Testis (tissue), 3 donors: ENCODE results near the gene HLA-DPA1. TPM values are rescaled to one million over a fixed set of nuclear protein-coding genes. Genes with fewer than 3 reads are reported as not detected.
A peak's percentile ranks its signal among the peaks of the same experiment; 100 is the strongest.

ENCODE experiments used
- DNase-seq: peaks from one replicate; pipeline ENCODE4 v3.0.0-alpha.2; 2019
- H3K27ac ChIP-seq, 2 donors: fragments of 200-600 bp; sonication (generic); one replicate each; pipeline ENCODE4 v1.5.1; 2019
- H3K27me3 ChIP-seq: fragments of 200-600 bp; sonication (generic); one replicate; pipeline ENCODE4 v1.5.1; 2019
- H3K36me3 ChIP-seq: fragments of 200-600 bp; sonication (generic); one replicate; pipeline ENCODE4 v1.5.1; 2017; ENCODE audit warnings: low read depth; ENCODE audit errors: missing control alignments
- H3K4me1 ChIP-seq: fragments of 200-600 bp; sonication (generic); one replicate; pipeline ENCODE4 v1.5.1; 2019
- H3K4me3 ChIP-seq, 2 donors: fragments of 200-600 bp; sonication (generic); one replicate each; pipeline ENCODE4 v1.5.1; 2017 to 2019
- H3K9me3 ChIP-seq: fragments of 200-600 bp; sonication (generic); one replicate; pipeline ENCODE4 v1.5.1; 2017
- POLR2A ChIP-seq: fragments of 450-650 bp; IDR thresholded peaks from one replicate; pipeline ENCODE4 v1.6.1; 2017; ENCODE audit warnings: antibody characterized with exemption, mild to moderate bottlenecking, moderate library complexity
- WGBS, 2 donors: methylation state at CpG; one replicate each; pipeline ENCODE4 v1.1.5; 2018; 5-methylcytosine and 5-hydroxymethylcytosine counted together
- intact Hi-C: fragments of 100-400 bp; cut with DNase I; formaldehyde crosslinking; loops from one replicate; pipeline ENCODE4 v1.15.1; 2023; ENCODE audit warnings: low total_unique reads
- polyA plus RNA-seq: library from polyadenylated mRNA; stranded (reverse); fragments of 350-450 nt; fragmentation: Illumina TruSeq; extraction: RNeasy Lipid Tissue Mini Kit (QIAGEN cat#74804); gene quantifications from one replicate; pipeline ENCODE4 v1.2.3, GENCODE V29; 2014; ENCODE audit warnings: low read depth, low replicate concordance; ENCODE audit not compliant: insufficient read depth
- total RNA-seq, 2 donors: library from RNA; depleted of rRNA; stranded (reverse); fragments of >200 nt; gene quantifications; one replicate each; pipeline ENCODE4 v1.2.3, GENCODE V29; 2016
- TF ChIP-seq, protein P1 (sequence below), 3 experiments: fragments of 450-650 bp in 2 of 3; fragments of 200-600 bp in 1 of 3; sonication (generic) in 1 of 3; IDR thresholded peaks; one replicate each; pipeline ENCODE4 v1.5.1; 2016 to 2019; ENCODE audit warnings: antibody characterized with exemption in 3 of 3, mild to moderate bottlenecking in 2 of 3, moderate library complexity in 1 of 3

HLA-DPA1 gene
- total and polyA plus RNA-seq, 3 donors from 2014 or later: 26.5 to 143 (median 48.9) TPM

- intact Hi-C loops: no loop called here
- H3K4me3 ChIP-seq: no peak overlapping the region
These were observed 55.0 kb downstream of the HLA-DPA1 start for GRCh38 chr6:33018418-33018817.

GRCh38 chr6:33017694-33018353, 55.6 kb downstream of the HLA-DPA1 start:
- Histone ChIP-seq H3K36me3 (no peaks in the 10 kb centered on the region), H3K4me3 (no peak overlapping the region), H3K27ac (peak overlapping the region in 1 of 2 donors; percentile 84), H3K27me3 (no peaks in the 10 kb centered on the region), H3K4me1 (peaks cover 24% of the 10 kb centered on the region), H3K9me3 (no peaks in the 10 kb centered on the region)
- intact Hi-C loops: no loop called here
- TF ChIP-seq, protein P1, sequence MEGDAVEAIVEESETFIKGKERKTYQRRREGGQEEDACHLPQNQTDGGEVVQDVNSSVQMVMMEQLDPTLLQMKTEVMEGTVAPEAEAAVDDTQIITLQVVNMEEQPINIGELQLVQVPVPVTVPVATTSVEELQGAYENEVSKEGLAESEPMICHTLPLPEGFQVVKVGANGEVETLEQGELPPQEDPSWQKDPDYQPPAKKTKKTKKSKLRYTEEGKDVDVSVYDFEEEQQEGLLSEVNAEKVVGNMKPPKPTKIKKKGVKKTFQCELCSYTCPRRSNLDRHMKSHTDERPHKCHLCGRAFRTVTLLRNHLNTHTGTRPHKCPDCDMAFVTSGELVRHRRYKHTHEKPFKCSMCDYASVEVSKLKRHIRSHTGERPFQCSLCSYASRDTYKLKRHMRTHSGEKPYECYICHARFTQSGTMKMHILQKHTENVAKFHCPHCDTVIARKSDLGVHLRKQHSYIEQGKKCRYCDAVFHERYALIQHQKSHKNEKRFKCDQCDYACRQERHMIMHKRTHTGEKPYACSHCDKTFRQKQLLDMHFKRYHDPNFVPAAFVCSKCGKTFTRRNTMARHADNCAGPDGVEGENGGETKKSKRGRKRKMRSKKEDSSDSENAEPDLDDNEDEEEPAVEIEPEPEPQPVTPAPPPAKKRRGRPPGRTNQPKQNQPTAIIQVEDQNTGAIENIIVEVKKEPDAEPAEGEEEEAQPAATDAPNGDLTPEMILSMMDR (IDR thresholded peaks at IDR 0.05): no peak
- WGBS, 2 donors: 48 to 66% methylated on average over 3 of the region's 3 CpGs
- DNase-seq: no peak

More at GRCh38 chr6:33018418-33018817, 55.0 kb downstream of the HLA-DPA1 start:
- no peak for DNase-seq
- Histone ChIP-seq H3K36me3 (no peaks in the 10 kb centered on the region), H3K27me3 (no peaks in the 10 kb centered on the region), H3K4me1 (peaks cover 24% of the 10 kb centered on the region), H3K27ac (peak overlapping the region; percentile 42 to 84), H3K9me3 (no peaks in the 10 kb centered on the region)
- TF ChIP-seq, protein P1 (IDR thresholded peaks at IDR 0.05): no peak
- TF ChIP-seq POLR2A: no peak

DNA sequence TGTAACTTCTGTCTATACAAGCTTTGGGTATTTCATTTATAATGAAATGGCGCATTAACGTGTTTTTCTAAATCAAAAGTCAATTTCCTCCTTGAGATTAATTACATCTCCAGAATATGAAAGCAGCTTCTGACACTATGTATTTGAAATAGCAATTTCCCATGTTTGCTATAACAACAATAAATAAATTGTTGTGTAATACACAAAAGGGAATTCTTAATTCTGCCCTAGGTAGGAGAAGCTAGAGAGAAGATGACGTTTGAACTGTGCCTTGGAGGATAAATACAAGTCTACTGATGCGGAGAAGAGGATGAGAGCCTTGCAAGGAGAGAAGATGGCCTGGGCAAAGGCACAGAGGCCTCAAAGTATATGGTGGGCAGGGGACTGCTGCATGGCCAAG, 56.4 kb downstream of the HLA-DPA1 start:
- Histone ChIP-seq H3K9me3 (no peaks in the 10 kb centered on the region), H3K36me3 (no peaks in the 10 kb centered on the region), H3K4me1 (peaks cover 24% of the 10 kb centered on the region), H3K27me3 (no peaks in the 10 kb centered on the region), H3K4me3 (no peak overlapping the region), H3K27ac (no peak overlapping the region)
- 67 to 88% methylated on average over 4 of the region's 4 CpGs for WGBS, 2 donors
- DNase-seq: no peak
- TF ChIP-seq POLR2A: no peak
- TF ChIP-seq, protein P1 (IDR thresholded peaks at IDR 0.05): no peak
- intact Hi-C loops: no loop called here

- H3K27ac ChIP-seq: peak overlapping the region in 1 of 2 donors; percentile 26
These were observed 57.7 kb downstream of the HLA-DPA1 start for GRCh38 chr6:33015798-33016197.

More at GRCh38 chr6:33015798-33016197, 57.7 kb downstream of the HLA-DPA1 start:
- intact Hi-C loops: no loop called here
- 79 to 82% methylated on average over 11 of the region's 11 CpGs for WGBS, 2 donors
- Histone ChIP-seq H3K4me1 (peaks cover 24% of the 10 kb centered on the region), H3K27me3 (no peaks in the 10 kb centered on the region), H3K9me3 (no peaks in the 10 kb centered on the region), H3K36me3 (no peaks in the 10 kb centered on the region), H3K4me3 (no peak overlapping the region)
- no peak for DNase-seq
- TF ChIP-seq, protein P1 (IDR thresholded peaks at IDR 0.05): no peak
- TF ChIP-seq POLR2A: no peak
